GM19395 (cell line): ENCODE data around the gene NKD1.
A peak's percentile ranks its signal among the peaks of the same experiment; 100 is the strongest.
"Not testable (repeated sequence)": the region's sequence is repeated elsewhere in the genome, so short reads cannot be mapped to it uniquely, and the experiment has no call there.

Experiments
- ATAC-seq: cut with Tn5 transposase; IDR thresholded peaks from one replicate; pipeline ENCODE4 v1.9.1; 2021; ENCODE audit warnings: mild to moderate bottlenecking, moderate library complexity; ENCODE audit not compliant: unreplicated experiment

Gene NKD1

GRCh38 chr16:50548125-50548908, at the start of gene NKD1:
Gene NKD1 (plus strand): TSS chr16:50548396. CDS start chr16:50548554, 158 bp downstream.
- ATAC-seq: peak; percentile 84

GRCh38 chr16:50498431-50499155, 49.6 kb upstream of the NKD1 start:
- ATAC-seq: no peak

GRCh38 chr16:50499254-50499653, 48.9 kb upstream of the NKD1 start:
- no peak for ATAC-seq

- ATAC-seq: no peak
These were observed 47.9 kb upstream of the NKD1 start for GRCh38 chr16:50500171-50500874.

GRCh38 chr16:50501251-50501650, 46.9 kb upstream of the NKD1 start:
- no peak for ATAC-seq

GRCh38 chr16:50501986-50502615, 46.1 kb upstream of the NKD1 start:
- no peak for ATAC-seq

- no peak for ATAC-seq
These were observed 45.6 kb upstream of the NKD1 start for GRCh38 chr16:50502616-50503011.

- ATAC-seq: not testable (repeated sequence)
These were observed 44.2 kb upstream of the NKD1 start for GRCh38 chr16:50503868-50504531.

GRCh38 chr16:50505115-50505514, 43.1 kb upstream of the NKD1 start:
- ATAC-seq: no peak

GRCh38 chr16:50505714-50506542, 42.3 kb upstream of the NKD1 start:
- no peak for ATAC-seq

GRCh38 chr16:50506543-50506937, 41.7 kb upstream of the NKD1 start:
- ATAC-seq: no peak

- ATAC-seq: no peak
These were observed 40.8 kb upstream of the NKD1 start for GRCh38 chr16:50507397-50507796.

GRCh38 chr16:50509521-50510341, 38.5 kb upstream of the NKD1 start:
- ATAC-seq: no peak

- no peak for ATAC-seq
These were observed 33.0 kb upstream of the NKD1 start for GRCh38 chr16:50515218-50515617.

GRCh38 chr16:50516401-50516800, 31.8 kb upstream of the NKD1 start:
- ATAC-seq: no peak

GRCh38 chr16:50516890-50517289, 31.3 kb upstream of the NKD1 start:
- no peak for ATAC-seq

- no peak for ATAC-seq
These were observed 30.5 kb upstream of the NKD1 start for GRCh38 chr16:50517450-50518252.

GRCh38 chr16:50519001-50519400, 29.2 kb upstream of the NKD1 start:
- no peak for ATAC-seq
